Measurements from ENCODE around the gene GPHB5. TPM values are rescaled to one million over a fixed set of nuclear protein-coding genes. Genes with fewer than 3 reads are reported as not detected.

Gene GPHB5
- total RNA-seq, 6 experiments from 2014 or later: not detected

- H3K27me3 ChIP-seq: no peaks in the 10 kb centered on the region
- no peaks in the 10 kb centered on the region for H3K9me3 ChIP-seq
- TF ChIP-seq POLR2A (IDR thresholded peaks at IDR 0.05): no peak
- no peak for TF ChIP-seq CTCF (IDR thresholded peaks at IDR 0.05)
- H3K4me1 ChIP-seq: no peaks in the 10 kb centered on the region
- no peak for ATAC-seq
- 67% methylated on average over 1 of the region's 1 CpG for WGBS (ENCODE audit: insufficient coverage, low coverage, low lambda C conversion rate, missing lambda C conversion rate)
- intact Hi-C loops (cut with DNase I): no loop called here
- no peak for DNase-seq
- H3K36me3 ChIP-seq: no peaks in the 10 kb centered on the region
- no peak overlapping the region for H3K4me3 ChIP-seq
- no peak overlapping the region for H3K27ac ChIP-seq
Measured at GRCh38 chr14:63266106-63266505, 52.6 kb downstream of the GPHB5 start.

Other genes starting within 250 kb of the GPHB5 start
- 1 to 10 TPM; 1.7 to 6.0 (median 2.9) TPM for gene RHOJ, start 114.5 kb downstream of the GPHB5 start, total RNA-seq
- 10 to 100 TPM; 12.5 to 34.8 (median 18.2) TPM for gene PPP2R5E, start 224.4 kb upstream of the GPHB5 start, total RNA-seq

Data from right lobe of liver (tissue), 6 donors.